PC-3 (cell line): ENCODE results near the gene NHLRC1. TPM values are rescaled to one million over a fixed set of nuclear protein-coding genes. Genes with fewer than 3 reads are reported as not detected.

ENCODE experiments used
- ATAC-seq: fragments of 200-7000 bp; cut with Tn5 transposase; 2 replicates; pipeline ENCODE4 v1.9.1; 2020; ENCODE audit warnings: mild to moderate bottlenecking, moderate library complexity
- BruUV-seq: library from RNA; stranded (reverse); fragments of 400-500 nt; replicated peaks from 2 replicates; lab custom pipeline; 2021; lab: Mats Ljungman, UMichigan
- CTCF ChIA-PET: fragments of 300-600 bp; sonication (Branson Sonifier 250); formaldehyde crosslinking; loops from one replicate; lab custom pipeline; 2022; ENCODE audit warnings: antibody characterized with exemption; lab: Charles Lee
- POLR2A ChIA-PET: fragments of 300-600 bp; sonication (Branson Sonifier 250); formaldehyde crosslinking; loops from one replicate; lab custom pipeline; 2022; ENCODE audit warnings: antibody characterized with exemption; ENCODE audit not compliant: unreplicated experiment; lab: Charles Lee
- DNase-seq: peaks from one replicate; pipeline ENCODE4 v3.0.0-alpha.2; 2015
- H2AFZ ChIP-seq: fragments of 300-600 bp; sonication (generic); 2 replicates; pipeline ENCODE4 v1.6.0; 2016; ENCODE audit warnings: antibody characterized with exemption, low read length
- H3F3A ChIP-seq: fragments of 300-600 bp; sonication (generic); one replicate; pipeline ENCODE4 v1.6.0; 2017; ENCODE audit warnings: antibody characterized with exemption, low read length, control low read depth, mild to moderate bottlenecking; ENCODE audit not compliant: unreplicated experiment
- H3K27ac ChIP-seq: fragments of 300-600 bp; sonication (generic); 2 replicates; pipeline ENCODE4 v1.5.1; 2016; ENCODE audit warnings: mild to moderate bottlenecking, low read length
- H3K27me3 ChIP-seq: fragments of 300-600 bp; sonication (generic); 2 replicates; pipeline ENCODE4 v1.6.1; 2016; ENCODE audit warnings: low read length, mixed read lengths
- H3K36me3 ChIP-seq: fragments of 300-600 bp; sonication (generic); 2 replicates; pipeline ENCODE4 v1.6.1; 2016; ENCODE audit warnings: low read depth, mixed run types, low read length, mixed read lengths
- H3K4me1 ChIP-seq: fragments of 300-600 bp; sonication (generic); 2 replicates; pipeline ENCODE4 v1.5.1; 2016; ENCODE audit warnings: low read length; ENCODE audit not compliant: insufficient read depth
- H3K4me2 ChIP-seq: fragments of 300-600 bp; sonication (generic); 2 replicates; pipeline ENCODE4 v1.6.0; 2016; ENCODE audit warnings: low read length
- H3K4me3 ChIP-seq: fragments of 300-600 bp; sonication (generic); 2 replicates; pipeline ENCODE4 v1.5.1; 2016; ENCODE audit warnings: mild to moderate bottlenecking, low read length, mixed read lengths
- H3K79me2 ChIP-seq: fragments of 300-600 bp; sonication (generic); 2 replicates; pipeline ENCODE4 v1.6.1; 2017; ENCODE audit warnings: low read length, mixed read lengths
- H3K9ac ChIP-seq: fragments of 300-600 bp; sonication (generic); 2 replicates; pipeline ENCODE4 v1.6.0; 2016; ENCODE audit warnings: mild to moderate bottlenecking, low read length
- H3K9me2 ChIP-seq: fragments of 300-600 bp; sonication (generic); replicated peaks from 2 replicates; pipeline ENCODE4 v1.6.1; 2016; ENCODE audit warnings: mixed run types, low read length, mixed read lengths
- H3K9me3 ChIP-seq: fragments of 300-600 bp; sonication (generic); 2 replicates; pipeline ENCODE4 v1.6.1; 2016; ENCODE audit warnings: low read length, mixed read lengths
- H4K20me1 ChIP-seq: fragments of 300-600 bp; sonication (generic); 2 replicates; pipeline ENCODE4 v1.6.1; 2016; ENCODE audit warnings: low read length, mixed read lengths
- EZH2 ChIP-seq: fragments of 300-600 bp; sonication (generic); IDR thresholded peaks from one replicate; pipeline ENCODE4 v1.6.1; 2017; ENCODE audit warnings: antibody characterized with exemption, mild to moderate bottlenecking, low read length; ENCODE audit not compliant: unreplicated experiment
- EZH2phosphoT487 ChIP-seq: fragments of 300-600 bp; sonication (generic); IDR thresholded peaks from 2 replicates; pipeline ENCODE4 v1.6.1; 2018; ENCODE audit warnings: mild to moderate bottlenecking, antibody characterized with exemption, low read length, borderline replicate concordance
- intact Hi-C: fragments of 100-400 bp; cut with micrococcal nuclease; formaldehyde crosslinking; loops from 2 replicates; pipeline ENCODE4 v1.9.0; 2023
- total RNA-seq: library from RNA; depleted of rRNA; stranded (reverse); fragments of >200 nt; gene quantifications from 2 replicates; pipeline ENCODE4 v1.2.3, GENCODE V29; 2014
- TF ChIP-seq, protein P1 (sequence below): fragments of 300-600 bp; sonication (generic); conservative IDR thresholded peaks from 2 replicates; pipeline ENCODE4 v1.5.1; 2017; ENCODE audit warnings: antibody characterized with exemption, low read depth, mild to moderate bottlenecking, low read length

The NHLRC1 gene
- total RNA-seq, 1 experiment from 2014 or later, result 1.3 TPM

DNA sequence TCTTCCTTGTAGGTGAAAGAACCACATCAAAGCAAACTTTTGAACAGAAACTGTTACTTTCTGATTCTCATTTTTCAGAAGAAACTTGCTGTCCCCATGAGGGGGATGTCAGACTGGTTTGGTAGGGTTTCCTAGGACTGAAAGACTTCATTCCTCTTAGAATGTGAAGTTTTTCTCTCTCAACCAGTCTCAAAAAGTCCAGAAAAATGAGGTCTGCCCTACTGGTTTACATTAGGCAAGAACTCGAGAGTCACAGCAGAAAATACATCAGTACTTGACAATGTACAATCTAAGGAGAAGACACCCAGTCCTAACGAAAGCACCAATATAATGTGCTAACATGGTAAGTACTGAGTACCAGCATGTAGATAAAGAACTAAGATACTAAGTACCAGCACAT is 12.7 kb upstream of the NHLRC1 start:
- intact Hi-C loops, result no loop called here
- TF ChIP-seq EZH2, result no peak
- TF ChIP-seq, protein P1, sequence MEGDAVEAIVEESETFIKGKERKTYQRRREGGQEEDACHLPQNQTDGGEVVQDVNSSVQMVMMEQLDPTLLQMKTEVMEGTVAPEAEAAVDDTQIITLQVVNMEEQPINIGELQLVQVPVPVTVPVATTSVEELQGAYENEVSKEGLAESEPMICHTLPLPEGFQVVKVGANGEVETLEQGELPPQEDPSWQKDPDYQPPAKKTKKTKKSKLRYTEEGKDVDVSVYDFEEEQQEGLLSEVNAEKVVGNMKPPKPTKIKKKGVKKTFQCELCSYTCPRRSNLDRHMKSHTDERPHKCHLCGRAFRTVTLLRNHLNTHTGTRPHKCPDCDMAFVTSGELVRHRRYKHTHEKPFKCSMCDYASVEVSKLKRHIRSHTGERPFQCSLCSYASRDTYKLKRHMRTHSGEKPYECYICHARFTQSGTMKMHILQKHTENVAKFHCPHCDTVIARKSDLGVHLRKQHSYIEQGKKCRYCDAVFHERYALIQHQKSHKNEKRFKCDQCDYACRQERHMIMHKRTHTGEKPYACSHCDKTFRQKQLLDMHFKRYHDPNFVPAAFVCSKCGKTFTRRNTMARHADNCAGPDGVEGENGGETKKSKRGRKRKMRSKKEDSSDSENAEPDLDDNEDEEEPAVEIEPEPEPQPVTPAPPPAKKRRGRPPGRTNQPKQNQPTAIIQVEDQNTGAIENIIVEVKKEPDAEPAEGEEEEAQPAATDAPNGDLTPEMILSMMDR, result no peak
- no peak for TF ChIP-seq EZH2phosphoT487
- Histone ChIP-seq H4K20me1 (no peaks in the 10 kb centered on the region), H3K9me2 (no peaks in the 10 kb centered on the region), H3F3A (no peaks in the 10 kb centered on the region), H3K79me2 (no peaks in the 10 kb centered on the region), H3K9me3 (no peaks in the 10 kb centered on the region), H3K36me3 (peaks cover 14% of the 10 kb centered on the region; the same call in 1 of the 2 replicates), H3K27me3 (no peaks in the 10 kb centered on the region), H2AFZ (no peak overlapping the region), H3K4me1 (no peaks in the 10 kb centered on the region), H3K4me2 (no peak overlapping the region), H3K4me3 (no peak overlapping the region), H3K27ac (no peak overlapping the region), H3K9ac (no peak overlapping the region)
- DNase-seq (no peak), ATAC-seq (no peak)
- ChIA-PET POLR2A (no interaction called here), CTCF (no interaction called here)
- no TSS peak for BruUV-seq

DNA sequence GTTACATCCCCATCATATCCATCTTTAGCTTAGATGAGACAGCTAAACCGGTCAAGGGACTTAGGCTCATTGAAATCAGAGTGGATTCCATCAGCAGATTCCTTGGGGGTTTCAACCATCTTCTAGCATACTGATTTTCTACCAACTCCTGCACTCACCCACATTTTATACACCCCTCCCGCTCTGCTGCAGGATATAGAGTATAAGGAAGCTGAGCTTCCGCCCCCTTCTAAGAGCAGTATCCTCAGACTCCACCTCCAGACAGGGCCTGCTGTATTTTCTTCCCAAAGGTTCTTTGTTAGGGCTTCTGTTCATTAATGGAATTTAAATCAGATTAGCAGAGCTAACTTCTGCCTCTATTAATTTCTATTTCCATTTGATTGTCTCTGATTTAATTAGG is 9.9 kb upstream of the NHLRC1 start:
- no peak for DNase-seq
- Histone ChIP-seq H4K20me1 (no peaks in the 10 kb centered on the region), H3K9ac (no peak overlapping the region), H3F3A (no peaks in the 10 kb centered on the region), H3K27me3 (no peaks in the 10 kb centered on the region), H3K9me3 (no peaks in the 10 kb centered on the region), H3K79me2 (no peaks in the 10 kb centered on the region), H3K36me3 (peaks cover 3% of the 10 kb centered on the region; the same call in 1 of the 2 replicates), H3K9me2 (no peaks in the 10 kb centered on the region), H3K4me3 (no peak overlapping the region), H3K4me1 (no peaks in the 10 kb centered on the region), H3K4me2 (no peak overlapping the region), H3K27ac (no peak overlapping the region), H2AFZ (no peak overlapping the region)
- BruUV-seq, result no TSS peak
- TF ChIP-seq EZH2 (no peak), EZH2phosphoT487 (no peak)
- TF ChIP-seq, protein P1, result no peak
- ATAC-seq, result no peak
- intact Hi-C loops, result no loop called here
- POLR2A ChIA-PET, result no interaction called here
- CTCF ChIA-PET, result no interaction called here

DNA sequence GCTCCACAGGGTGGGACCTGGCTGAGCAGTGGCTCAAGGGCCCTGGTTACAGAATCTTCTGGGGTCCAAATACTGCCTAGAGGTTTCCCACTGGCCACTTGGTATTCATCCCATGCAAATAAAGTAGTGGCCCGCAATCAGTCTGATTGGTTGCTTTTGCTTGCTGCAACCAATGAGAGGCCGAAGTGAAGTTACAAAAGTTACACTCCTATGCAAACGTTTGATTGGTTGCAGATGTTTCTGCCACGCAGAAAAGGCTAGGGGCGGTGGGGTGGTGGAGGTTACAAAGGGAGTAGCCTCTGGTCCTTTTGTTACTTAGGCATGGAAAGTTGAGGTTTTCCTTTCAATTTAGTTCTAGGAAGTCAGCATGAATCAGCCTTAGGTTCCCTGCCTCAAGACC is 3.6 kb upstream of the NHLRC1 start:
- intact Hi-C loops, result no loop called here
- no TSS peak for BruUV-seq
- Histone ChIP-seq H3F3A (no peaks in the 10 kb centered on the region), H3K79me2 (peaks cover 12% of the 10 kb centered on the region), H3K4me3 (no peak overlapping the region), H3K9me2 (no peaks in the 10 kb centered on the region), H3K27me3 (no peaks in the 10 kb centered on the region), H3K27ac (no peak overlapping the region), H2AFZ (no peak overlapping the region), H3K9ac (no peak overlapping the region), H3K36me3 (no peaks in the 10 kb centered on the region; the same call in 1 of the 2 replicates), H3K9me3 (no peaks in the 10 kb centered on the region), H3K4me1 (peaks cover 14% of the 10 kb centered on the region), H4K20me1 (no peaks in the 10 kb centered on the region), H3K4me2 (no peak overlapping the region)
- no peak for DNase-seq
- no peak for ATAC-seq
- no peak for TF ChIP-seq EZH2phosphoT487
- no peak for TF ChIP-seq EZH2
- TF ChIP-seq, protein P1, result no peak
- POLR2A ChIA-PET, result no interaction called here
- CTCF ChIA-PET, result no interaction called here
